Keratinocyte (primary cell): ENCODE results near the gene KLHDC4. TPM values are rescaled to one million over a fixed set of nuclear protein-coding genes. Genes with fewer than 3 reads are reported as not detected.

Source experiments
- DNase-seq: peaks from one replicate; pipeline ENCODE4 v3.0.0-alpha.2; 2011; ENCODE audit warnings: low read depth, missing footprints, low spot score
- FAIRE-seq: peaks from 2 replicates; lab custom pipeline; 2011; peaks lifted over from hg19 to GRCh38; lab: Jason Lieb, UNC
- H2AFZ ChIP-seq: 2 replicates; pipeline ENCODE4 v1.6.0; 2012; ENCODE audit warnings: low read length, control low read depth, inconsistent platforms; ENCODE audit not compliant: control insufficient read depth
- H3K27ac ChIP-seq: 2 replicates; pipeline ENCODE4 v1.5.1; 2011; ENCODE audit warnings: low read length; ENCODE audit not compliant: control insufficient read depth, insufficient read depth
- H3K27me3 ChIP-seq: 3 replicates; pipeline ENCODE4 v1.6.0; 2011; ENCODE audit warnings: low read length; ENCODE audit not compliant: control insufficient read depth, insufficient read depth; ENCODE audit errors: extremely low read depth
- H3K36me3 ChIP-seq, 2 experiments: 2 replicates in 1 of 2; 3 replicates in 1 of 2; pipeline ENCODE4 v1.5.1; 2011; ENCODE audit warnings: low read length in 2 of 2, mild to moderate bottlenecking in 1 of 2; ENCODE audit not compliant: control insufficient read depth in 2 of 2, insufficient read depth in 2 of 2; ENCODE audit errors: extremely low read depth in 1 of 2
- H3K4me1 ChIP-seq: 3 replicates; pipeline ENCODE4 v1.5.1; 2011; ENCODE audit warnings: low read length; ENCODE audit not compliant: control insufficient read depth, insufficient read depth; ENCODE audit errors: extremely low read depth
- H3K4me2 ChIP-seq: 3 replicates; pipeline ENCODE4 v1.6.0; 2011; ENCODE audit warnings: low read depth, low read length; ENCODE audit not compliant: control insufficient read depth, insufficient read depth; ENCODE audit errors: extremely low read depth
- H3K4me3 ChIP-seq, 3 experiments: fragments of 200-600 bp in 1 of 3; sonication (generic) in 1 of 3; 2 replicates in 2 of 3; 3 replicates in 1 of 3; pipeline ENCODE4 v1.5.1; 2011 to 2016; ENCODE audit warnings: low read length in 3 of 3, mild to moderate bottlenecking in 3 of 3, control low read depth in 2 of 3, inconsistent platforms in 1 of 3, low read depth in 1 of 3, mixed read lengths in 1 of 3, mixed run types in 1 of 3, moderate library complexity in 1 of 3; ENCODE audit not compliant: control insufficient read depth in 2 of 3, insufficient read depth in 2 of 3; ENCODE audit errors: extremely low read depth in 1 of 3
- H3K79me2 ChIP-seq: 2 replicates; pipeline ENCODE4 v1.6.0; 2012; ENCODE audit warnings: low read length; ENCODE audit not compliant: control insufficient read depth, insufficient read depth
- H3K9ac ChIP-seq: 3 replicates; pipeline ENCODE4 v1.6.0; 2011; ENCODE audit warnings: low read length; ENCODE audit not compliant: control insufficient read depth, insufficient read depth; ENCODE audit errors: extremely low read depth
- H3K9me1 ChIP-seq: 3 replicates; pipeline ENCODE4 v1.6.0; 2011; ENCODE audit warnings: low read length; ENCODE audit not compliant: control insufficient read depth, insufficient read depth; ENCODE audit errors: extremely low read depth
- H3K9me3 ChIP-seq: 2 replicates; pipeline ENCODE4 v1.5.1; 2012; ENCODE audit warnings: low read depth, low read length; ENCODE audit not compliant: control insufficient read depth
- H4K20me1 ChIP-seq: 3 replicates; pipeline ENCODE4 v1.6.0; 2011; ENCODE audit warnings: low read length; ENCODE audit not compliant: control insufficient read depth, insufficient read depth; ENCODE audit errors: extremely low read depth
- CTCF ChIP-seq, 3 experiments: IDR thresholded peaks in 1 of 3; conservative IDR thresholded peaks in 1 of 3; optimal IDR thresholded peaks in 1 of 3; 2 replicates in 2 of 3; 3 replicates in 1 of 3; pipeline versions ENCODE3 to v1.5.1; 2011; ENCODE audit warnings: low read length in 3 of 3, mild to moderate bottlenecking in 3 of 3, moderate library complexity in 2 of 3, control low read depth in 1 of 3, inconsistent platforms in 1 of 3; ENCODE audit not compliant: insufficient read depth in 2 of 3; ENCODE audit errors: extremely low read depth in 1 of 3
- EZH2 ChIP-seq: IDR thresholded peaks from one replicate; pipeline ENCODE4 v1.6.1; 2012; ENCODE audit warnings: inconsistent platforms, mild to moderate bottlenecking, low read length, moderate library complexity
- dilution Hi-C: fragments of 300-500 bp; cut with MboI; formaldehyde crosslinking; loops from one replicate; pipeline ENCODE4 v1.7.0; 2020; ENCODE audit warnings: low sequenced_read_pairs; ENCODE audit not compliant: extremely low pct_ligation_motif_present
- polyA plus RNA-seq, 5 experiments: library from polyadenylated mRNA; depleted of rRNA in 3 of 5; stranded (reverse) in 3 of 5; stranded (forward) in 1 of 5; unstranded in 1 of 5; fragments of >200 nt; gene quantifications; 1 replicate in 1 of 5; 2 replicates in 3 of 5; 3 replicates in 1 of 5; pipeline versions ENCODE4 v1.2.1 to v1.2.3, GENCODE V29; 2011 to 2012; ENCODE audit warnings: missing spikeins in 2 of 5, low read depth in 1 of 5, low replicate concordance in 1 of 5

Gene KLHDC4
- polyA plus RNA-seq, 1 donor (not counting 4 experiments of a cell fraction or from before 2014, with no cell fraction given): 13.4 TPM

GRCh38 chr16:87687998-87688529 lies 77.7 kb downstream of the KLHDC4 start:
- FAIRE-seq (no peak), DNase-seq (no peak)
- no peak overlapping the region for H3K27ac ChIP-seq
- H3K4me3 ChIP-seq: no peak overlapping the region
- H3K9ac ChIP-seq: no peak overlapping the region
- peaks cover 22% of the 10 kb centered on the region for H3K27me3 ChIP-seq
- no peaks in the 10 kb centered on the region for H3K36me3 ChIP-seq
- TF ChIP-seq CTCF (optimal IDR thresholded peaks at IDR 0.05 in 1 of 3, IDR thresholded peaks at IDR 0.05 in 1 of 3, conservative IDR thresholded peaks at IDR 0.05 in 1 of 3; ENCODE audit: extremely low read depth in 1 of 3, insufficient read depth in 2 of 3, low read length in 3 of 3) (no peak), EZH2 (no peak)
- dilution Hi-C loops: no loop called here
- H3K9me1 ChIP-seq: no peaks in the 10 kb centered on the region
- no peaks in the 10 kb centered on the region for H4K20me1 ChIP-seq
- H3K9me3 ChIP-seq: no peaks in the 10 kb centered on the region
- H3K79me2 ChIP-seq: no peaks in the 10 kb centered on the region
- H3K4me1 ChIP-seq: no peaks in the 10 kb centered on the region
- no peak overlapping the region for H3K4me2 ChIP-seq
- no peak overlapping the region for H2AFZ ChIP-seq

GRCh38 chr16:87687126-87687910 lies 78.5 kb downstream of the KLHDC4 start:
- no peak for FAIRE-seq
- H4K20me1 ChIP-seq: no peaks in the 10 kb centered on the region
- no peaks in the 10 kb centered on the region for H3K9me3 ChIP-seq

More at GRCh38 chr16:87687126-87687910, 78.5 kb downstream of the KLHDC4 start:
- dilution Hi-C loops: no loop called here
- Histone ChIP-seq H3K4me3 (no peak overlapping the region), H2AFZ (no peak overlapping the region), H3K9ac (no peak overlapping the region), H3K4me1 (no peaks in the 10 kb centered on the region), H3K27ac (no peak overlapping the region), H3K79me2 (no peaks in the 10 kb centered on the region), H3K27me3 (peaks cover 22% of the 10 kb centered on the region), H3K9me1 (no peaks in the 10 kb centered on the region), H3K4me2 (no peak overlapping the region), H3K36me3 (no peaks in the 10 kb centered on the region)
- DNase-seq: no peak
- TF ChIP-seq CTCF (optimal IDR thresholded peaks at IDR 0.05 in 1 of 3, IDR thresholded peaks at IDR 0.05 in 1 of 3, conservative IDR thresholded peaks at IDR 0.05 in 1 of 3; ENCODE audit: extremely low read depth in 1 of 3, insufficient read depth in 2 of 3, low read length in 3 of 3) (no peak), EZH2 (no peak)
